ENCODE measurements around the gene RNF31. TPM values are rescaled to one million over a fixed set of nuclear protein-coding genes. Genes with fewer than 3 reads are reported as not detected.
A peak's percentile ranks its signal among the peaks of the same experiment; 100 is the strongest.

Gene RNF31
- total and polyA plus RNA-seq, 2 of the 13 experiments (the other 11 are each of a cell fraction or from before 2014, with no cell fraction given): 48.2 to 86.8 TPM

DNA sequence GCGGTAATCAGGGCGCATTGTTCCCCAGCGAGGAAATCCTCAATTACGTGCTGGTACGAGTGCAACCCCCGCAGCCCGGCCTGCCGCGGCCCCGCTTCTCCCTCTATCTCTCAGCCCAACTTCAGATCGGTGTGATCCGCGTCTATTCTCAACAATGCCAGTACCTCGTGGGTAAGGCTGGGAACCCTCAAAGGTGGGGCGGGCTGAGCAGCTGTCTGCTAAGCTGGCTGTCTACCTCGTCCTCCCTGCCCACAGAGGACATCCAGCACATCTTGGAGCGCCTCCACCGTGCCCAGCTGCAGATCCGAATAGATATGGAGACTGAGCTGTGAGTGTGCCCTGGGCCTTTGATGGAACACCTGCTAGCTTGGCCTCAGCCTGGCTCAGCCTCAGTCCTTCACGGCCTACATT lies 25.6 kb downstream of the RNF31 start (continued):
- no peak for TF ChIP-seq CCAR2 (optimal IDR thresholded peaks at IDR 0.05; ENCODE audit: low read depth, low read length)
- peak; percentile 37; the same call in 1 of the 2 replicates for TF ChIP-seq SSRP1 (CRISPR knock-in tag; IDR thresholded peaks at IDR 0.05)
- TF ChIP-seq MZF1 (CRISPR knock-in tag; IDR thresholded peaks at IDR 0.05; ENCODE audit: borderline replicate concordance): no peak
- TF ChIP-seq, protein P1, sequence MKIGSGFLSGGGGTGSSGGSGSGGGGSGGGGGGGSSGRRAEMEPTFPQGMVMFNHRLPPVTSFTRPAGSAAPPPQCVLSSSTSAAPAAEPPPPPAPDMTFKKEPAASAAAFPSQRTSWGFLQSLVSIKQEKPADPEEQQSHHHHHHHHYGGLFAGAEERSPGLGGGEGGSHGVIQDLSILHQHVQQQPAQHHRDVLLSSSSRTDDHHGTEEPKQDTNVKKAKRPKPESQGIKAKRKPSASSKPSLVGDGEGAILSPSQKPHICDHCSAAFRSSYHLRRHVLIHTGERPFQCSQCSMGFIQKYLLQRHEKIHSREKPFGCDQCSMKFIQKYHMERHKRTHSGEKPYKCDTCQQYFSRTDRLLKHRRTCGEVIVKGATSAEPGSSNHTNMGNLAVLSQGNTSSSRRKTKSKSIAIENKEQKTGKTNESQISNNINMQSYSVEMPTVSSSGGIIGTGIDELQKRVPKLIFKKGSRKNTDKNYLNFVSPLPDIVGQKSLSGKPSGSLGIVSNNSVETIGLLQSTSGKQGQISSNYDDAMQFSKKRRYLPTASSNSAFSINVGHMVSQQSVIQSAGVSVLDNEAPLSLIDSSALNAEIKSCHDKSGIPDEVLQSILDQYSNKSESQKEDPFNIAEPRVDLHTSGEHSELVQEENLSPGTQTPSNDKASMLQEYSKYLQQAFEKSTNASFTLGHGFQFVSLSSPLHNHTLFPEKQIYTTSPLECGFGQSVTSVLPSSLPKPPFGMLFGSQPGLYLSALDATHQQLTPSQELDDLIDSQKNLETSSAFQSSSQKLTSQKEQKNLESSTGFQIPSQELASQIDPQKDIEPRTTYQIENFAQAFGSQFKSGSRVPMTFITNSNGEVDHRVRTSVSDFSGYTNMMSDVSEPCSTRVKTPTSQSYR (CRISPR knock-in tag; IDR thresholded peaks at IDR 0.05; ENCODE audit: borderline replicate concordance): no peak

DNA sequence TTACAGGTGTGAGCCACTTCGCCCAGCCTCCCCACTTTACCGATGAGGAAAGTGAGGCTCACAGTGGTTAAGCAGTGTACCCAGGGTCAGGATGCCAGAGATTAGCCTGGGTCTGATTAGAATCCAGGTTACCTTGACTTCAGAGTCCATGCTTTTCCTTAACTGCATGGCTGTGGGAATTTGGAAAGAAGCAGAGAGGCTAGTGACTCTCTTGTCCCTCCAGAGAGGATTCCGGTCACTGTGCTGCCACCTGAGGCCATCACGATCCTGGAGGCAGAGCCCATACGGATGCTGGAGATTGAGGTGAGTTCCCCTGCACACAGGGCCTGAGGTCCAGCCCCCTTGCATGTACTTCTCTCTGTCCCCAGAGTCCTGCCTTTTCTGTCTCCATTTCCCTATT lies 29.3 kb downstream of the RNF31 start:
- peak; percentile 15 for FAIRE-seq
- intact Hi-C loops (cut with micrococcal nuclease; ENCODE audit: unreplicated experiment) (no loop called here), in situ Hi-C loops (cut with HindIII; ENCODE audit: extremely low pct_ligation_motif_present, low pct_unique_long_range_greater_than_20kb) (no loop called here)
- DNase-seq (ENCODE audit: low spot score): no peak
- no peak overlapping the region for H3K4me3 ChIP-seq (replicated peaks in 1 of 3; ENCODE audit: insufficient read depth in 1 of 3, low read depth in 2 of 3, low read length in 3 of 3)
- H3K27me3 ChIP-seq (ENCODE audit: control insufficient read depth in 1 of 2, insufficient read depth in 2 of 2, low read length in 2 of 2): no peaks in the 10 kb centered on the region
- ChIA-PET CTCF (ENCODE audit: low intra/inter-chr PET ratio, low total read pairs) (no interaction called here), POLR2A (interaction anchor here (1.0 to 6.7 kb wide), 10 partner anchors 12 to 83 kb away, joined by 3 to 65 read pairs (median 6); partner anchors contain the start of genes DCAF11, EMC9, IPO4 and IRF9)
- H3K9me3 ChIP-seq (ENCODE audit: low read length): no peaks in the 10 kb centered on the region
- 95% methylated on average over 5 of the region's 5 CpGs for WGBS (ENCODE audit: low lambda C conversion rate)
- H4K20me1 ChIP-seq (ENCODE audit: insufficient read depth, low read length): no peaks in the 10 kb centered on the region
- H3K9ac ChIP-seq (ENCODE audit: insufficient read depth, low read depth, low read length): no peak overlapping the region
- no peak overlapping the region for H3K4me2 ChIP-seq (ENCODE audit: low read depth, low read length)
- no peak overlapping the region for H3K27ac ChIP-seq (ENCODE audit: extremely low read length, insufficient read depth, low read length)
- no peak for ATAC-seq
- no peak overlapping the region for H2AFZ ChIP-seq (ENCODE audit: low read length)
- no TSS peak for BruUV-seq (replicated peaks)
- peaks cover 37 to 40% of the 10 kb centered on the region in 2 experiments for H3K36me3 ChIP-seq (replicated peaks in 1 of 2; ENCODE audit: control insufficient read depth in 1 of 2, insufficient read depth in 2 of 2, low read length in 2 of 2)
- no peaks in the 10 kb centered on the region for H3K79me2 ChIP-seq (ENCODE audit: insufficient read depth, low read length)
- no peaks in the 10 kb centered on the region for H3K4me1 ChIP-seq (ENCODE audit: insufficient read depth, low read length)
- TF ChIP-seq KDM6A (CRISPR knock-in tag; IDR thresholded peaks at IDR 0.05; ENCODE audit: low read depth) (no peak), ZNF343 (CRISPR knock-in tag; IDR thresholded peaks at IDR 0.05) (0 out of 2 replicates have a peak, but pooled peaks have one; percentile 62), SP5 (CRISPR knock-in tag; IDR thresholded peaks at IDR 0.05; ENCODE audit: borderline replicate concordance, low read depth) (no peak), ZNF619 (CRISPR knock-in tag; IDR thresholded peaks at IDR 0.05) (no peak), FOXK1 (CRISPR knock-in tag; IDR thresholded peaks at IDR 0.05; ENCODE audit: borderline replicate concordance, low read depth) (no peak), IRX3 (CRISPR knock-in tag; IDR thresholded peaks at IDR 0.05; ENCODE audit: borderline replicate concordance, low read depth) (no peak), ZNF546 (CRISPR knock-in tag; conservative IDR thresholded peaks at IDR 0.05) (no peak), ZNF839 (CRISPR knock-in tag; IDR thresholded peaks at IDR 0.05; ENCODE audit: borderline replicate concordance) (no peak), SNRNP70 (IDR thresholded peaks at IDR 0.05; ENCODE audit: low read depth, low read length) (no peak)
- TF ChIP-seq, protein P2, sequence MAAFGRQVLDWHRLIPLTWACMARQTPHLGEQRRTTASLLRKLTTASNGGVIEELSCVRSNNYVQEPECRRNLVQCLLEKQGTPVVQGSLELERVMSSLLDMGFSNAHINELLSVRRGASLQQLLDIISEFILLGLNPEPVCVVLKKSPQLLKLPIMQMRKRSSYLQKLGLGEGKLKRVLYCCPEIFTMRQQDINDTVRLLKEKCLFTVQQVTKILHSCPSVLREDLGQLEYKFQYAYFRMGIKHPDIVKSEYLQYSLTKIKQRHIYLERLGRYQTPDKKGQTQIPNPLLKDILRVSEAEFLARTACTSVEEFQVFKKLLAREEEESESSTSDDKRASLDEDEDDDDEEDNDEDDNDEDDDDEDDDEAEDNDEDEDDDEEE (CRISPR knock-in tag; IDR thresholded peaks at IDR 0.05): no peak
- TF ChIP-seq, protein P3, sequence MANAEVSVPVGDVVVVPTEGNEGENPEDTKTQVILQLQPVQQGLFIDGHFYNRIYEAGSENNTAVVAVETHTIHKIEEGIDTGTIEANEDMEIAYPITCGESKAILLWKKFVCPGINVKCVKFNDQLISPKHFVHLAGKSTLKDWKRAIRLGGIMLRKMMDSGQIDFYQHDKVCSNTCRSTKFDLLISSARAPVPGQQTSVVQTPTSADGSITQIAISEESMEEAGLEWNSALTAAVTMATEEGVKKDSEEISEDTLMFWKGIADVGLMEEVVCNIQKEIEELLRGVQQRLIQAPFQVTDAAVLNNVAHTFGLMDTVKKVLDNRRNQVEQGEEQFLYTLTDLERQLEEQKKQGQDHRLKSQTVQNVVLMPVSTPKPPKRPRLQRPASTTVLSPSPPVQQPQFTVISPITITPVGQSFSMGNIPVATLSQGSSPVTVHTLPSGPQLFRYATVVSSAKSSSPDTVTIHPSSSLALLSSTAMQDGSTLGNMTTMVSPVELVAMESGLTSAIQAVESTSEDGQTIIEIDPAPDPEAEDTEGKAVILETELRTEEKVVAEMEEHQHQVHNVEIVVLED (CRISPR knock-in tag; IDR thresholded peaks at IDR 0.05; ENCODE audit: borderline replicate concordance): no peak
- TF ChIP-seq, protein P4, sequence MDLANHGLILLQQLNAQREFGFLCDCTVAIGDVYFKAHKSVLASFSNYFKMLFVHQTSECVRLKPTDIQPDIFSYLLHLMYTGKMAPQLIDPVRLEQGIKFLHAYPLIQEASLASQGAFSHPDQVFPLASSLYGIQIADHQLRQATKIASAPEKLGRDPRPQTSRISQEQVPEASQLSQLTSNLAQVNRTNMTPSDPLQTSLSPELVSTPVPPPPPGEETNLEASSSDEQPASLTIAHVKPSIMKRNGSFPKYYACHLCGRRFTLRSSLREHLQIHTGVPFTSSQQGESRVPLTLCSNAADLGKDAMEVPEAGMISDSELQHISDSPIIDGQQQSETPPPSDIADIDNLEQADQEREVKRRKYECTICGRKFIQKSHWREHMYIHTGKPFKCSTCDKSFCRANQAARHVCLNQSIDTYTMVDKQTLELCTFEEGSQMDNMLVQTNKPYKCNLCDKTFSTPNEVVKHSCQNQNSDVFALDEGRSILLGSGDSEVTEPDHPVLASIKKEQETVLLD (CRISPR knock-in tag; IDR thresholded peaks at IDR 0.05; ENCODE audit: low read depth): no peak

Measured in HepG2 (cell line).